CD14-positive monocyte (primary cell): Measurements from ENCODE around the gene DPF3. TPM values are rescaled to one million over a fixed set of nuclear protein-coding genes. Genes with fewer than 3 reads are reported as not detected.

Experiments
- DNase-seq, 3 donors: peaks; one replicate each; pipeline ENCODE4 v3.0.0-alpha.2; 2011 to 2022
- H2AFZ ChIP-seq: 2 replicates; pipeline ENCODE4 v1.6.0; 2012; ENCODE audit warnings: mild to moderate bottlenecking, low read depth, low read length, inconsistent platforms; ENCODE audit not compliant: insufficient read depth, poor library complexity, severe bottlenecking
- H3K27ac ChIP-seq, 2 donors: 1 replicate in 1 of 2; 2 replicates in 1 of 2; pipeline ENCODE4 v1.5.1; 2012 to 2013; ENCODE audit warnings: low read length in 2 of 2, control low read depth in 1 of 2, inconsistent platforms in 1 of 2, low read depth in 1 of 2, mild to moderate bottlenecking in 1 of 2
- H3K27me3 ChIP-seq, 2 donors: one replicate each; pipeline versions ENCODE4 v1.6.0 to v1.6.1; 2011 to 2013; ENCODE audit warnings: low read length in 2 of 2; ENCODE audit not compliant: control insufficient read depth in 2 of 2, insufficient read depth in 2 of 2
- H3K36me3 ChIP-seq, 2 donors: replicated peaks in 1 of 2; 1 replicate in 1 of 2; 2 replicates in 1 of 2; pipeline versions ENCODE4 v1.5.1 to v1.6.1; 2012 to 2013; ENCODE audit warnings: low read length in 2 of 2, control low read depth in 1 of 2, inconsistent platforms in 1 of 2, mild to moderate bottlenecking in 1 of 2; ENCODE audit not compliant: insufficient read depth in 2 of 2, control insufficient read depth in 1 of 2
- H3K4me1 ChIP-seq, 2 donors: 1 replicate in 1 of 2; 2 replicates in 1 of 2; pipeline versions ENCODE4 v1.5.1 to v1.6.1; 2012 to 2013; ENCODE audit warnings: low read length in 2 of 2, control low read depth in 1 of 2, inconsistent platforms in 1 of 2, mild to moderate bottlenecking in 1 of 2, moderate library complexity in 1 of 2; ENCODE audit not compliant: insufficient read depth in 2 of 2, control insufficient read depth in 1 of 2
- H3K4me2 ChIP-seq: replicated peaks from 2 replicates; pipeline ENCODE3; 2012; ENCODE audit warnings: low read length, moderate library complexity, mild to moderate bottlenecking; ENCODE audit not compliant: poor library complexity, severe bottlenecking; ENCODE audit errors: extremely low read depth
- H3K4me3 ChIP-seq, 3 experiments: fragments of 200-600 bp in 1 of 3; sonication (generic) in 1 of 3; replicated peaks in 1 of 3; 1 replicate in 2 of 3; 2 replicates in 1 of 3; pipeline ENCODE4 v1.5.1; 2011 to 2013; ENCODE audit warnings: low read length in 3 of 3, mild to moderate bottlenecking in 3 of 3, control low read depth in 2 of 3, low read depth in 2 of 3, inconsistent platforms in 1 of 3, moderate library complexity in 1 of 3
- H3K79me2 ChIP-seq: 2 replicates; pipeline ENCODE4 v1.6.0; 2012; ENCODE audit warnings: mild to moderate bottlenecking, control low read depth, inconsistent platforms, low read length, moderate library complexity; ENCODE audit not compliant: insufficient read depth
- H3K9ac ChIP-seq: 2 replicates; pipeline ENCODE4 v1.6.0; 2017; ENCODE audit warnings: low read length, mild to moderate bottlenecking; ENCODE audit not compliant: insufficient read depth, poor library complexity, severe bottlenecking
- H3K9me3 ChIP-seq, 2 donors: replicated peaks in 1 of 2; 1 replicate in 1 of 2; 2 replicates in 1 of 2; pipeline versions ENCODE4 v1.5.1 to v1.6.1; 2012 to 2013; ENCODE audit warnings: low read length in 2 of 2, control low read depth in 1 of 2; ENCODE audit not compliant: control insufficient read depth in 1 of 2, insufficient read depth in 1 of 2
- H4K20me1 ChIP-seq: 2 replicates; pipeline ENCODE4 v1.6.0; 2012; ENCODE audit warnings: mild to moderate bottlenecking, low read length, control low read depth, moderate library complexity; ENCODE audit not compliant: insufficient read depth
- H3K27ac Mint-ChIP-seq, 7 donors: one replicate each; pipeline ENCODE4 v1.8.0; 2020; ENCODE audit warnings: mild to moderate bottlenecking in 7 of 7, mixed read lengths in 7 of 7, moderate library complexity in 6 of 7, inconsistent platforms in 2 of 7
- H3K27me3 Mint-ChIP-seq, 3 donors: one replicate each; pipeline ENCODE4 v1.8.0; 2021 to 2022; ENCODE audit warnings: low read depth in 3 of 3, mild to moderate bottlenecking in 3 of 3, mixed read lengths in 3 of 3, moderate library complexity in 3 of 3, inconsistent platforms in 1 of 3
- H3K36me3 Mint-ChIP-seq, 2 donors: one replicate each; pipeline ENCODE4 v1.8.0; 2020; ENCODE audit warnings: mixed read lengths in 2 of 2, inconsistent platforms in 1 of 2, mild to moderate bottlenecking in 1 of 2
- H3K4me1 Mint-ChIP-seq: one replicate; pipeline ENCODE4 v1.8.0; 2020; ENCODE audit warnings: mild to moderate bottlenecking, mixed read lengths
- H3K4me3 Mint-ChIP-seq, 2 donors: one replicate each; pipeline ENCODE4 v1.8.0; 2020; ENCODE audit warnings: mild to moderate bottlenecking in 2 of 2, mixed read lengths in 2 of 2, moderate library complexity in 1 of 2
- H3K9me3 Mint-ChIP-seq, 7 donors: one replicate each; pipeline ENCODE4 v1.8.0; 2020 to 2022; ENCODE audit warnings: mixed read lengths in 7 of 7, mild to moderate bottlenecking in 6 of 7, moderate library complexity in 6 of 7, inconsistent platforms in 2 of 7
- WGBS: methylation state at CpG from one replicate; pipeline ENCODE4 v1.1.5; 2013; ENCODE audit warnings: missing lambda C conversion rate; ENCODE audit not compliant: insufficient coverage; 5-methylcytosine and 5-hydroxymethylcytosine counted together
- intact Hi-C, 2 donors: fragments of 100-400 bp; cut with micrococcal nuclease; formaldehyde crosslinking; loops; one replicate each; pipeline versions ENCODE4 v1.15.0 to v1.15.1; 2023
- polyA plus RNA-seq, 3 donors: library from polyadenylated mRNA; depleted of rRNA in 1 of 3; unstranded in 2 of 3; stranded (reverse) in 1 of 3; fragments of 300-500 nt in 2 of 3; fragments of >200 nt in 1 of 3; fragmentation: Illumina TruSeq in 2 of 3; gene quantifications; 1 replicate in 2 of 3; 2 replicates in 1 of 3; pipeline ENCODE4 v1.2.3, GENCODE V29; 2012 to 2021
- TF ChIP-seq, protein P1 (sequence below): fragments of 200-600 bp; IDR thresholded peaks from one replicate; pipeline ENCODE4 v1.8.0; 2022; ENCODE audit warnings: antibody characterized with exemption, mild to moderate bottlenecking

The DPF3 gene
- polyA plus RNA-seq, 3 donors: 0.33 to 0.39 TPM; not detected in 1

DNA sequence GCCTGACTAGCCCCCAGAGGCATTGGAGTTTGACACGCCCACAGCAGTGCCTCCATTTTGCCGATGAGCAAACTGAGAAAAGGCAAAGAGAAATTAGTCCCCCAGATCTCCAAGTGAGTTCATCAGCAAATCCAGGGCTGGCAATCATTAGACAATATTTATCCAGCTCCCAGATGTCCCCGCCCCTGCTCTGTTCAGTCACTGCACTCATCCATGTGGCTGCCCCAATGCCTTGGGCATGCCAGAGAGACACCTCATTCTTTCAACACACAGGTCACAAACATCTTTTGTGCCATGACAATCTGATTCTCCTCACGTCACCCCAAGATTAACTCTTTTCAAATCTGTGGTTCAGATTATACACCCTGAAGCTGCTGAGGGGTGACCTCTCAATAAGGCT lies 43.5 kb downstream of the DPF3 start:
- no peaks in the 10 kb centered on the region for H3K9me3 Mint-ChIP-seq
- H3K36me3 ChIP-seq: no peaks in the 10 kb centered on the region
- H3K4me3 ChIP-seq: no peak overlapping the region
- intact Hi-C loops: no loop called here
- H3K36me3 Mint-ChIP-seq: no peaks in the 10 kb centered on the region
- no peaks in the 10 kb centered on the region for H3K9me3 ChIP-seq
- no peak overlapping the region for H3K27ac Mint-ChIP-seq
- 93% methylated on average over 4 of the region's 4 CpGs for WGBS
- H3K4me1 ChIP-seq: no peaks in the 10 kb centered on the region
- no peak overlapping the region for H3K4me3 Mint-ChIP-seq
- H3K9ac ChIP-seq: no peak overlapping the region
- no peak for DNase-seq
- H3K79me2 ChIP-seq: no peaks in the 10 kb centered on the region
- no peak overlapping the region for H3K27ac ChIP-seq
- H4K20me1 ChIP-seq: no peaks in the 10 kb centered on the region
- H3K27me3 Mint-ChIP-seq: peaks cover 2 to 8% (median 8%) of the 10 kb centered on the region in 3 donors
- H2AFZ ChIP-seq: no peak overlapping the region
- H3K27me3 ChIP-seq: no peaks in the 10 kb centered on the region
- TF ChIP-seq, protein P1, sequence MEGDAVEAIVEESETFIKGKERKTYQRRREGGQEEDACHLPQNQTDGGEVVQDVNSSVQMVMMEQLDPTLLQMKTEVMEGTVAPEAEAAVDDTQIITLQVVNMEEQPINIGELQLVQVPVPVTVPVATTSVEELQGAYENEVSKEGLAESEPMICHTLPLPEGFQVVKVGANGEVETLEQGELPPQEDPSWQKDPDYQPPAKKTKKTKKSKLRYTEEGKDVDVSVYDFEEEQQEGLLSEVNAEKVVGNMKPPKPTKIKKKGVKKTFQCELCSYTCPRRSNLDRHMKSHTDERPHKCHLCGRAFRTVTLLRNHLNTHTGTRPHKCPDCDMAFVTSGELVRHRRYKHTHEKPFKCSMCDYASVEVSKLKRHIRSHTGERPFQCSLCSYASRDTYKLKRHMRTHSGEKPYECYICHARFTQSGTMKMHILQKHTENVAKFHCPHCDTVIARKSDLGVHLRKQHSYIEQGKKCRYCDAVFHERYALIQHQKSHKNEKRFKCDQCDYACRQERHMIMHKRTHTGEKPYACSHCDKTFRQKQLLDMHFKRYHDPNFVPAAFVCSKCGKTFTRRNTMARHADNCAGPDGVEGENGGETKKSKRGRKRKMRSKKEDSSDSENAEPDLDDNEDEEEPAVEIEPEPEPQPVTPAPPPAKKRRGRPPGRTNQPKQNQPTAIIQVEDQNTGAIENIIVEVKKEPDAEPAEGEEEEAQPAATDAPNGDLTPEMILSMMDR: no peak
- no peaks in the 10 kb centered on the region for H3K4me1 Mint-ChIP-seq
- H3K4me2 ChIP-seq: no peak overlapping the region

DNA sequence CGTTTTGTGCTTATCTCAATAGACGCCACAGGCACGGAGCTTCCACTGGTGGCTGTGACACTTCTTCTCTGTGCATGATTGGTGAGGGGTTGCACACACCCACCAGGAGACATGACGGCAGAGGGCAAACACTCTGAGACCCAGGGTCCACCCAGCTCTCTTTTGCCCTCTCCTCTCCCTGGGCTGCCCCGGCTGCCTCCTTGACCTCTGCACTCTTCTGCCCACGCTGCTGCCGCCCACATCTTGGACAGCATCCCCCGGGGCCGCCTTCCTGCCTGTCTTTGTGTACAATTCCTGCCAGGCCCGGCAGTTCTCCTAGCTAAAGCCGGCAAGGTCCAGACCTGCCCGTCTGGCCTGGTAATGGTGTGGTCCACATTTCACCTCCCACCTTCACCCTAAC lies 44.7 kb downstream of the DPF3 start:
- Mint-ChIP-seq H3K4me3 (no peak overlapping the region), H3K4me1 (no peaks in the 10 kb centered on the region)

More for the DNA sequence above, 44.7 kb downstream of the DPF3 start:
- no peak for DNase-seq
- Mint-ChIP-seq H3K27me3 (peaks cover 7 to 9% (median 8%) of the 10 kb centered on the region in 3 donors), H3K27ac (no peak overlapping the region), H3K36me3 (no peaks in the 10 kb centered on the region), H3K9me3 (no peaks in the 10 kb centered on the region)
- H3K36me3 ChIP-seq: no peaks in the 10 kb centered on the region
- H2AFZ ChIP-seq: no peak overlapping the region
- TF ChIP-seq, protein P1: no peak
- H3K9me3 ChIP-seq: no peaks in the 10 kb centered on the region
- H3K9ac ChIP-seq: no peak overlapping the region
- H3K4me1 ChIP-seq: no peaks in the 10 kb centered on the region
- H3K27me3 ChIP-seq: no peaks in the 10 kb centered on the region
- no peak overlapping the region for H3K4me3 ChIP-seq
- no peak overlapping the region for H3K4me2 ChIP-seq
- 89% methylated on average over 9 of the region's 12 CpGs for WGBS
- no peaks in the 10 kb centered on the region for H3K79me2 ChIP-seq
- H4K20me1 ChIP-seq: no peaks in the 10 kb centered on the region
- no peak overlapping the region for H3K27ac ChIP-seq
- intact Hi-C loops: no loop called here
